ENCODE measurements around the gene FSIP1.

- TF ChIP-seq POLR2AphosphoS5 (IDR thresholded peaks at IDR 0.05; ENCODE audit: low read depth, low read length) (no peak), REST (IDR thresholded peaks at IDR 0.05; ENCODE audit: insufficient read depth in 1 of 2, low read depth in 2 of 2, low read length in 2 of 2) (no peak)
These were observed 189.5 kb downstream of the FSIP1 start for GRCh38 chr15:39593071-39593655.
